ENCODE results near the gene ATP9B. TPM values are rescaled to one million over a fixed set of nuclear protein-coding genes. Genes with fewer than 3 reads are reported as not detected.

The ATP9B gene
- total and polyA plus RNA-seq, 4 donors, result 12.6 to 77.0 (median 29.9) TPM

DNA sequence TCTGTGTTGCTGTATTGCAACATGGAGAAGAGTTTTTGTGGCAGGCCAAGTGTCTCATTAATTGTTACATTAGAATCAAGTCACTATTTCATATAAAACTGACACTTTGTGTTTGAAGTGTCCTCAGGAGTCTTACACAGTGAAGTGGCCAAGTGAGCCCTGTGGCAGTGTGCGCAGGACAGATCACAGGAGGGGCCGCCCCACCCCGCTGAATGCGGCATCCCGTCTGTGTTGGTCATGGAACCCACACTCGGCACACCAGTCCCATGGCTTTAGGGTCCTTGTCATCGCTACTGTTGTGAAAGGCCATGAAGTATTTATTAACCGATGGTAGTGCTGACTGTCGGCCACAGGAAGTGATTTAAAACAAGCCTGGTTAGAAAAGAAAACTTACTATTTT lies 181.8 kb downstream of the ATP9B start:
- WGBS, 2 donors, result 76 to 81% methylated on average over 9 of the region's 9 CpGs
- DNase-seq (no peak), ATAC-seq (ENCODE audit: insufficient read depth, low FRiP score) (no peak)
- no peak overlapping the region for H3K9ac ChIP-seq (ENCODE audit: insufficient read depth in 1 of 2, low read length in 2 of 2)
- H3K36me3 ChIP-seq (ENCODE audit: control insufficient read depth in 4 of 4, insufficient read depth in 4 of 4, low read length in 4 of 4), result peaks cover 0 to 15% (median 3%) of the 10 kb centered on the region in 4 donors
- no peak overlapping the region for H3K27ac ChIP-seq (ENCODE audit: low read depth in 1 of 2, low read length in 1 of 2)
- TF ChIP-seq, protein P1, sequence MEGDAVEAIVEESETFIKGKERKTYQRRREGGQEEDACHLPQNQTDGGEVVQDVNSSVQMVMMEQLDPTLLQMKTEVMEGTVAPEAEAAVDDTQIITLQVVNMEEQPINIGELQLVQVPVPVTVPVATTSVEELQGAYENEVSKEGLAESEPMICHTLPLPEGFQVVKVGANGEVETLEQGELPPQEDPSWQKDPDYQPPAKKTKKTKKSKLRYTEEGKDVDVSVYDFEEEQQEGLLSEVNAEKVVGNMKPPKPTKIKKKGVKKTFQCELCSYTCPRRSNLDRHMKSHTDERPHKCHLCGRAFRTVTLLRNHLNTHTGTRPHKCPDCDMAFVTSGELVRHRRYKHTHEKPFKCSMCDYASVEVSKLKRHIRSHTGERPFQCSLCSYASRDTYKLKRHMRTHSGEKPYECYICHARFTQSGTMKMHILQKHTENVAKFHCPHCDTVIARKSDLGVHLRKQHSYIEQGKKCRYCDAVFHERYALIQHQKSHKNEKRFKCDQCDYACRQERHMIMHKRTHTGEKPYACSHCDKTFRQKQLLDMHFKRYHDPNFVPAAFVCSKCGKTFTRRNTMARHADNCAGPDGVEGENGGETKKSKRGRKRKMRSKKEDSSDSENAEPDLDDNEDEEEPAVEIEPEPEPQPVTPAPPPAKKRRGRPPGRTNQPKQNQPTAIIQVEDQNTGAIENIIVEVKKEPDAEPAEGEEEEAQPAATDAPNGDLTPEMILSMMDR (IDR thresholded peaks at IDR 0.05; ENCODE audit: control extremely low read depth, extremely low read depth), result no peak
- H3K27me3 ChIP-seq (ENCODE audit: control insufficient read depth in 3 of 3, insufficient read depth in 3 of 3, low read length in 2 of 3), result no peaks in the 10 kb centered on the region
- H3K9me3 ChIP-seq (ENCODE audit: control insufficient read depth in 4 of 4, insufficient read depth in 3 of 4, low read length in 3 of 4), result peaks cover 0 to 2% (median 0%) of the 10 kb centered on the region in 4 donors
- peaks cover 0 to 1% (median 0%) of the 10 kb centered on the region in 5 donors for H3K4me1 ChIP-seq (ENCODE audit: control insufficient read depth in 5 of 5, insufficient read depth in 5 of 5, low read length in 5 of 5)
- H3K4me3 ChIP-seq, result no peak overlapping the region

DNA sequence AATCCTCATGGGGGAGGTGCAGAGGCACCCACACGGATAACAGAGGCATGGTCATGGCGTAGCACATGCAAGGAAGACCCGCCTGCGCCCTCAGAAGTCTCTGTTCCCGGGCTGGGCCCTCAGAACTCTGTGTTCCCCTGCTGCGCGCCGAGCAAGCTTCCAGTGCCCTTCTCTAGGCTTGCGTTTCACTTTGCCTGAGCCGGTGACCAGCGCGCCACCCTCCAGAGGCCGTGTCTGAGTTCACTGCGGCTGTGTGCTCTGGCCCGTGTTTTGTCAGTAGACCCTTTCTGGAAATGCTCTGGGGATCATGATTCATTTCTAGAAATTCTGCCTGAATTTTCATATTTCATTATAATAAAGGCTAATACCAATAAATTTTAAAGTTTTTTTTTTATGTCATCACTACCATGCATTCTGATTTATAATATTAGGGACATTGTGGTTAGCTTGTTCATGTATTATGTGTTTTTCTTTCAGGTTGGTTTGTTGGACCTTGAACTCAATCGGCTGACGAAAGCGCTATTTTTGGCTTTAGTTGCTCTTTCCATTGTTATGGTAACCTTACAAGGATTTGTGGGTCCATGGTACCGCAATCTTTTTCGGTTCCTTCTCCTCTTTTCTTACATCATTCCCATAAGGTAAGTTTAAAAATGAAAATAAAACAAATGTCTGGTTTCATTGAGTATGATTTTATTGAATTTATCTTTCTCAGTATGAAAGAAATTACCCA lies 183.9 kb downstream of the ATP9B start:
- WGBS, 2 donors, result 96 to 98% methylated on average over 20 of the region's 20 CpGs

DNA sequence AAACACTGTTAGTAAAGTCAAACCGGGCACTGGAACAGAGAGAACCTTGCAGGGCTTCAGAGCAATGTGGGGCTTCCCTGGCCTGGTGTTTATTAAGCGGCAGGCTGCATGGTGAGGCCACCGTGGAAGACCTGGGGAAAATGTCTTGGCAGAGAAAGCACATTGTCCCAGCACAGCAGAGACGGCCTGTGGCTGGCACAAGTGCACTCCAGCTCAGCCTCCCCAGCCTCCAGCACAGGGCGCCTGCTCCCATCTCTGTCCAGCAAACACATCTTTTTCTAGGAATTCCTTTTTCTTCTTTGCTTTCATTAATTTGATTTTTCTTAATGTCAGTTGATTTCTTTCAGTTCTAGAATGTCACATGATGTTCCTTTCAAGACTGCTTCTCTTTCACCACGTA lies 188.3 kb downstream of the ATP9B start:
- no peak overlapping the region for H3K9ac ChIP-seq (ENCODE audit: insufficient read depth in 1 of 2, low read length in 2 of 2)

More for the DNA sequence above, 183.9 kb downstream of the ATP9B start:
- Histone ChIP-seq H3K4me3 (no peak overlapping the region), H3K9ac (ENCODE audit: insufficient read depth in 1 of 2, low read length in 2 of 2) (no peak overlapping the region), H3K4me1 (ENCODE audit: control insufficient read depth in 5 of 5, insufficient read depth in 5 of 5, low read length in 5 of 5) (peaks cover 0 to 1% (median 0%) of the 10 kb centered on the region in 5 donors), H3K27ac (ENCODE audit: low read depth in 1 of 2, low read length in 1 of 2) (no peak overlapping the region), H3K9me3 (ENCODE audit: control insufficient read depth in 4 of 4, insufficient read depth in 3 of 4, low read length in 3 of 4) (peaks cover 0 to 2% (median 0%) of the 10 kb centered on the region in 4 donors), H3K27me3 (ENCODE audit: control insufficient read depth in 3 of 3, insufficient read depth in 3 of 3, low read length in 2 of 3) (no peaks in the 10 kb centered on the region), H3K36me3 (ENCODE audit: control insufficient read depth in 4 of 4, insufficient read depth in 4 of 4, low read length in 4 of 4) (peaks cover 0 to 15% (median 5%) of the 10 kb centered on the region in 4 donors)
- TF ChIP-seq, protein P1 (IDR thresholded peaks at IDR 0.05; ENCODE audit: control extremely low read depth, extremely low read depth), result no peak
- DNase-seq (no peak), ATAC-seq (ENCODE audit: insufficient read depth, low FRiP score) (no peak)

More for the DNA sequence above, 188.3 kb downstream of the ATP9B start:
- H3K4me1 ChIP-seq (ENCODE audit: control insufficient read depth in 5 of 5, insufficient read depth in 5 of 5, low read length in 5 of 5), result no peaks in the 10 kb centered on the region
- DNase-seq, result no peak
- H3K27me3 ChIP-seq (ENCODE audit: control insufficient read depth in 3 of 3, insufficient read depth in 3 of 3, low read length in 2 of 3), result no peaks in the 10 kb centered on the region
- peaks cover 0 to 2% (median 0%) of the 10 kb centered on the region in 4 donors for H3K9me3 ChIP-seq (ENCODE audit: control insufficient read depth in 4 of 4, insufficient read depth in 3 of 4, low read length in 3 of 4)
- H3K36me3 ChIP-seq (ENCODE audit: control insufficient read depth in 4 of 4, insufficient read depth in 4 of 4, low read length in 4 of 4), result peaks cover 0 to 15% (median 6%) of the 10 kb centered on the region in 4 donors
- ATAC-seq (ENCODE audit: insufficient read depth, low FRiP score), result no peak
- H3K27ac ChIP-seq (ENCODE audit: low read depth in 1 of 2, low read length in 1 of 2), result no peak overlapping the region
- 83 to 86% methylated on average over 6 of the region's 6 CpGs for WGBS, 2 donors
- TF ChIP-seq, protein P1 (IDR thresholded peaks at IDR 0.05; ENCODE audit: control extremely low read depth, extremely low read depth), result no peak
- H3K4me3 ChIP-seq, result no peak overlapping the region

All from lung (tissue), 12 donors.